PFSK-1 (cell line): Measurements from ENCODE around the gene CSRNP2.

ENCODE experiments used
- POLR2AphosphoS5 ChIP-seq: IDR thresholded peaks from 2 replicates; pipeline ENCODE4 v1.6.1; 2012; ENCODE audit warnings: low read depth, mild to moderate bottlenecking, control low read depth, low read length, moderate library complexity
- REST ChIP-seq, 2 experiments: IDR thresholded peaks; 2 replicates each; pipeline versions ENCODE4 v1.6.1 to v1.8.0; 2011 to 2012; ENCODE audit warnings: low read depth in 2 of 2, low read length in 2 of 2, control low read depth in 1 of 2, inconsistent platforms in 1 of 2, mild to moderate bottlenecking in 1 of 2, moderate library complexity in 1 of 2; ENCODE audit not compliant: insufficient read depth in 1 of 2
- SIN3A ChIP-seq: IDR thresholded peaks from 2 replicates; pipeline ENCODE4 v1.6.1; 2012; ENCODE audit warnings: mild to moderate bottlenecking, low read length, moderate library complexity, borderline replicate concordance; ENCODE audit not compliant: insufficient read depth
- TAF1 ChIP-seq: IDR thresholded peaks from 2 replicates; pipeline ENCODE4 v1.6.1; 2012; ENCODE audit warnings: low read length, control low read depth, borderline replicate concordance; ENCODE audit not compliant: insufficient read depth

GRCh38 chr12:51087818-51088217, 4.4 kb upstream of the CSRNP2 start:
- no peak for TF ChIP-seq SIN3A
- TF ChIP-seq REST (IDR thresholded peaks at IDR 0.05; ENCODE audit: insufficient read depth in 1 of 2, low read depth in 2 of 2, low read length in 2 of 2), result no peak
- no peak for TF ChIP-seq POLR2AphosphoS5
- TF ChIP-seq TAF1, result no peak
